Body of pancreas (tissue), 4 donors: ENCODE data around the gene CT83. TPM values are rescaled to one million over a fixed set of nuclear protein-coding genes. Genes with fewer than 3 reads are reported as not detected.

Source experiments
- ATAC-seq: fragments of 150-250 bp; one replicate; pipeline ENCODE4 v1.9.1; 2016
- DNase-seq, 4 donors: peaks; one replicate each; pipeline ENCODE4 v3.0.0-alpha.2; 2019
- H3K27ac ChIP-seq, 4 donors: fragments of 200-600 bp; sonication (generic); 1 replicate in 3 of 4; 2 replicates in 1 of 4; pipeline versions ENCODE4 v1.5.1 to v1.6.1; 2016 to 2019; ENCODE audit warnings: mild to moderate bottlenecking in 1 of 4, mixed read lengths in 1 of 4, moderate library complexity in 1 of 4
- H3K27me3 ChIP-seq, 2 donors: fragments of 200-600 bp; sonication (generic); one replicate each; pipeline ENCODE4 v1.6.0; 2016; ENCODE audit warnings: mild to moderate bottlenecking in 1 of 2
- H3K36me3 ChIP-seq, 2 donors: fragments of 200-600 bp; sonication (generic); replicated peaks in 1 of 2; 2 replicates each; pipeline ENCODE4 v1.5.1; 2016; ENCODE audit warnings: low read depth in 2 of 2; ENCODE audit not compliant: insufficient read depth in 1 of 2
- H3K4me1 ChIP-seq: fragments of 200-600 bp; sonication (generic); one replicate; pipeline ENCODE4 v1.6.0; 2016
- H3K4me3 ChIP-seq, 2 donors: fragments of 200-600 bp; sonication (generic); 1 replicate in 1 of 2; 2 replicates in 1 of 2; pipeline ENCODE4 v1.5.1; 2016 to 2019
- H3K9me3 ChIP-seq, 3 donors: fragments of 200-600 bp; sonication (generic); 1 replicate in 2 of 3; 2 replicates in 1 of 3; pipeline ENCODE4 v1.5.1; 2016
- CTCF ChIP-seq, 7 experiments: fragments of 450-650 bp in 4 of 7; fragments of 200-600 bp in 3 of 7; sonication (generic) in 3 of 7; IDR thresholded peaks; one replicate each; pipeline ENCODE4 v1.5.1; 2016 to 2019; ENCODE audit warnings: antibody characterized with exemption in 7 of 7
- POLR2A ChIP-seq, 3 donors: fragments of 450-650 bp; IDR thresholded peaks; one replicate each; pipeline ENCODE4 v1.6.1; 2016; ENCODE audit warnings: antibody characterized with exemption in 3 of 3, mild to moderate bottlenecking in 2 of 3
- WGBS, 2 donors: methylation state at CpG; one replicate each; pipeline ENCODE4 v1.1.5; 2017; 5-methylcytosine and 5-hydroxymethylcytosine counted together
- intact Hi-C: fragments of 100-400 bp; cut with DNase I; formaldehyde crosslinking; loops from one replicate; pipeline ENCODE4 v1.15.1; 2023
- total RNA-seq, 2 donors: library from RNA; depleted of rRNA; stranded (reverse); fragments of >200 nt; gene quantifications; one replicate each; pipeline ENCODE4 v1.1.0, GENCODE V29; 2016

CT83 gene
- total RNA-seq, 2 donors from 2014 or later: not detected

GRCh38 chrX:116417214-116417613, 45.6 kb downstream of the CT83 start:
- 83 to 93% methylated on average over 1 of the region's 1 CpG for WGBS, 2 donors
- H3K36me3 ChIP-seq: no peaks in the 10 kb centered on the region
- no peak for TF ChIP-seq CTCF (IDR thresholded peaks at IDR 0.05)
- no peak for TF ChIP-seq POLR2A (IDR thresholded peaks at IDR 0.05)
- DNase-seq (no peak), ATAC-seq (no peak)
- no peaks in the 10 kb centered on the region for H3K9me3 ChIP-seq
- H3K4me1 ChIP-seq: no peaks in the 10 kb centered on the region
- no peak overlapping the region for H3K27ac ChIP-seq
- no peak overlapping the region for H3K4me3 ChIP-seq
- intact Hi-C loops: no loop called here
- no peaks in the 10 kb centered on the region for H3K27me3 ChIP-seq

- no peak for TF ChIP-seq CTCF (IDR thresholded peaks at IDR 0.05)
- TF ChIP-seq POLR2A (IDR thresholded peaks at IDR 0.05): no peak
- no peak for DNase-seq
- Histone ChIP-seq H3K36me3 (no peaks in the 10 kb centered on the region), H3K27ac (no peak overlapping the region), H3K4me1 (no peaks in the 10 kb centered on the region), H3K9me3 (no peaks in the 10 kb centered on the region), H3K4me3 (no peak overlapping the region), H3K27me3 (no peaks in the 10 kb centered on the region)
- intact Hi-C loops: no loop called here
- 12% methylated on average over 1 of the region's 1 CpG for WGBS, 2 donors
- no peak for ATAC-seq
These were observed 49.5 kb downstream of the CT83 start for GRCh38 chrX:116413273-116413672.

Other genes with a start within 250 kb of the CT83 start
- under 1 TPM in 1 of 2 donors, not detected in 1; under 0.01 TPM for gene SLC6A14, start 26.4 kb downstream of the CT83 start, total RNA-seq